Heart left ventricle (tissue), 16 donors: ENCODE results near the gene SLC22A9. TPM values are rescaled to one million over a fixed set of nuclear protein-coding genes. Genes with fewer than 3 reads are reported as not detected.

Experiments
- ATAC-seq, 4 donors: fragments of 200-7000 bp; cut with Tn5 transposase; one replicate each; pipeline ENCODE4 v1.9.1; 2020 to 2022; ENCODE audit warnings: moderate library complexity in 4 of 4, mild to moderate bottlenecking in 3 of 4, moderate number of reproducible peaks in 1 of 4
- DNase-seq, 5 donors: peaks; one replicate each; pipeline ENCODE4 v3.0.0-alpha.2; 2020
- H3K27ac ChIP-seq, 12 donors: fragments of 200-600 bp; sonication (generic) in 4 of 12; one replicate each; pipeline versions ENCODE4 v1.5.0 to v1.8.0; 2016 to 2022; ENCODE audit warnings: mild to moderate bottlenecking in 2 of 12
- H3K27me3 ChIP-seq, 9 donors: fragments of 200-600 bp; sonication (generic) in 2 of 9; one replicate each; pipeline versions ENCODE4 v1.5.1 to v1.8.0; 2016 to 2022; ENCODE audit warnings: mild to moderate bottlenecking in 3 of 9
- H3K36me3 ChIP-seq, 9 donors: fragments of 200-600 bp; sonication (generic) in 2 of 9; one replicate each; pipeline versions ENCODE4 v1.5.0 to v1.8.0; 2018 to 2022; ENCODE audit warnings: mild to moderate bottlenecking in 2 of 9
- H3K4me1 ChIP-seq, 12 donors: fragments of 200-600 bp; sonication (generic) in 4 of 12; one replicate each; pipeline versions ENCODE4 v1.5.0 to v1.8.0; 2016 to 2022; ENCODE audit warnings: mild to moderate bottlenecking in 3 of 12
- H3K4me3 ChIP-seq, 12 donors: fragments of 200-600 bp; sonication (generic) in 4 of 12; one replicate each; pipeline versions ENCODE4 v1.5.0 to v1.8.0; 2017 to 2022; ENCODE audit warnings: mild to moderate bottlenecking in 9 of 12, moderate library complexity in 4 of 12
- H3K9me3 ChIP-seq, 12 donors: fragments of 200-600 bp; sonication (generic) in 4 of 12; one replicate each; pipeline versions ENCODE4 v1.5.0 to v1.8.0; 2016 to 2022; ENCODE audit warnings: mild to moderate bottlenecking in 1 of 12
- POLR2A ChIP-seq, 2 donors: fragments of 450-650 bp; IDR thresholded peaks; one replicate each; pipeline ENCODE4 v1.6.1; 2017; ENCODE audit warnings: antibody characterized with exemption in 2 of 2, mild to moderate bottlenecking in 2 of 2, moderate library complexity in 2 of 2
- WGBS, 4 donors: extraction: QIAGEN DNeasy Blood & Tissue Kit in 2 of 4; methylation state at CpG; one replicate each; pipeline versions ENCODE4 v1.1.5 to v1.1.7; 2013 to 2018; 5-methylcytosine and 5-hydroxymethylcytosine counted together
- intact Hi-C, 10 donors: fragments of 100-400 bp; cut with DNase I; formaldehyde crosslinking; loops; one replicate each; pipeline versions ENCODE4 v1.11.1 to v1.14.2; 2022
- polyA plus RNA-seq, 2 donors: library from polyadenylated mRNA; stranded (reverse); fragments of 200-250 nt; gene quantifications; one replicate each; pipeline ENCODE4 v1.2.3, GENCODE V29; 2013
- total RNA-seq, 9 donors: library from RNA; depleted of rRNA in 2 of 9; stranded (reverse); fragments of >200 nt in 2 of 9; fragmentation: NEBNext Ultra II Directional in 3 of 9; extraction: Animal tissue kit (Norgen Biotek cat#: 25700) in 3 of 9; gene quantifications; one replicate each; pipeline versions ENCODE4 v1.1.0 to v1.2.4, GENCODE V29; 2016 to 2023
- TF ChIP-seq, protein P1 (sequence below), 12 donors: fragments of 200-600 bp; sonication (generic) in 4 of 12; IDR thresholded peaks; one replicate each; pipeline versions ENCODE4 v1.5.0 to v1.8.0; 2018 to 2022; ENCODE audit warnings: antibody characterized with exemption in 12 of 12, mild to moderate bottlenecking in 5 of 12
- donor health status: ischemic (EF 13 %, LVEDD 7.1; RV severe dilation, severe dysfunction).
- donor health status: healthy with polysubstance abuse.
- donor health status: DM: no; HTN: yes; CAD: no.
- donor health status: DM: no; HTN: no; CAD: no.
- donor health status: ischemic (EF 25% LVEDD 6.9; RV normal size, moderate dysfunction).
- donor health status: ischemic (EF 25% LVEDD 5.7; RV mildly dilated, moderate dysfunction).
- donor health status: healthy.
- donor health status: DM: yes; HTN: yes; CAD: no.
- donor health status: ischemic (EF 35%, LVEDD 5.7; RV mildly dilated, moderate dysfunction).
- donor health status: nonischemic (EF 11% LVEDD 7.7; RV severe dilation, severe dysfunction).
- donor health status: DM: yes; HTN: yes; CAD: no.
- donor health status: PGD.
- donor health status: ischemic (EF 29% LVEDD 5.4; RV normal size, mild dysfunction).
- donor health status: nonischemic (EF 23%, LVEDD 6.1; RV moderate dilation, normal function).

SLC22A9 gene
- total and polyA plus RNA-seq, 11 donors: not detected

- 65 to 76% (median 71%) methylated on average over 2 of the region's 2 CpGs for WGBS, 4 donors
- Histone ChIP-seq H3K4me3 (no peak overlapping the region), H3K27me3 (peaks cover 0 to 7% (median 0%) of the 10 kb centered on the region in 9 donors), H3K27ac (no peak overlapping the region), H3K9me3 (peaks cover 0 to 6% (median 0%) of the 10 kb centered on the region in 12 donors), H3K36me3 (no peaks in the 10 kb centered on the region), H3K4me1 (no peaks in the 10 kb centered on the region)
- DNase-seq: no peak
- no peak for ATAC-seq
- no peak for TF ChIP-seq POLR2A (IDR thresholded peaks at IDR 0.05)
- TF ChIP-seq, protein P1, sequence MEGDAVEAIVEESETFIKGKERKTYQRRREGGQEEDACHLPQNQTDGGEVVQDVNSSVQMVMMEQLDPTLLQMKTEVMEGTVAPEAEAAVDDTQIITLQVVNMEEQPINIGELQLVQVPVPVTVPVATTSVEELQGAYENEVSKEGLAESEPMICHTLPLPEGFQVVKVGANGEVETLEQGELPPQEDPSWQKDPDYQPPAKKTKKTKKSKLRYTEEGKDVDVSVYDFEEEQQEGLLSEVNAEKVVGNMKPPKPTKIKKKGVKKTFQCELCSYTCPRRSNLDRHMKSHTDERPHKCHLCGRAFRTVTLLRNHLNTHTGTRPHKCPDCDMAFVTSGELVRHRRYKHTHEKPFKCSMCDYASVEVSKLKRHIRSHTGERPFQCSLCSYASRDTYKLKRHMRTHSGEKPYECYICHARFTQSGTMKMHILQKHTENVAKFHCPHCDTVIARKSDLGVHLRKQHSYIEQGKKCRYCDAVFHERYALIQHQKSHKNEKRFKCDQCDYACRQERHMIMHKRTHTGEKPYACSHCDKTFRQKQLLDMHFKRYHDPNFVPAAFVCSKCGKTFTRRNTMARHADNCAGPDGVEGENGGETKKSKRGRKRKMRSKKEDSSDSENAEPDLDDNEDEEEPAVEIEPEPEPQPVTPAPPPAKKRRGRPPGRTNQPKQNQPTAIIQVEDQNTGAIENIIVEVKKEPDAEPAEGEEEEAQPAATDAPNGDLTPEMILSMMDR (IDR thresholded peaks at IDR 0.05): no peak
- intact Hi-C loops: no loop called here
Observed at GRCh38 chr11:63371396-63371795, 1.8 kb downstream of the SLC22A9 start.

DNA sequence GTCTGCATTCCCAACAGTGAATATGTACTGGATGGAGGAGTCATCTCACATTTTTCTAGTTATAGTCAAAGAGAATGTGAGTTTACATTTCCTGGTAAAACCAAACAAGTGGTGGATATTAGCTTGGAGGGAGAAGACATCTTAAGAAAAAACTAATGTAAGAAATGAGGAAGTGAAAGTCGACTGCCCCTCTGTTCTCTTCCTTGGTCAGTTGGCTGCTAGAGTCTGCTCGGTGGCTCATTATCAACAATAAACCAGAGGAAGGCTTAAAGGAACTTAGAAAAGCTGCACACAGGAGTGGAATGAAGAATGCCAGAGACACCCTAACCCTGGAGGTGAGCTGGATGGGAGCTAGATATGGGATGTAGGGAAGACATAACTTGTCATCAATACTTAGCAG is 5.8 kb downstream of the SLC22A9 start:
- H3K36me3 ChIP-seq: no peaks in the 10 kb centered on the region
- 38 to 49% (median 43%) methylated on average over 2 of the region's 2 CpGs for WGBS, 4 donors
- no peak overlapping the region for H3K27ac ChIP-seq
- TF ChIP-seq POLR2A (IDR thresholded peaks at IDR 0.05): no peak
- TF ChIP-seq, protein P1 (IDR thresholded peaks at IDR 0.05): no peak
- ATAC-seq (no peak), DNase-seq (no peak)
- peaks cover 0 to 7% (median 0%) of the 10 kb centered on the region in 9 donors for H3K27me3 ChIP-seq
- no peaks in the 10 kb centered on the region for H3K9me3 ChIP-seq
- intact Hi-C loops: no loop called here
- H3K4me1 ChIP-seq: no peaks in the 10 kb centered on the region
- no peak overlapping the region for H3K4me3 ChIP-seq

GRCh38 chr11:63380130-63380529 is 10.5 kb downstream of the SLC22A9 start:
- Histone ChIP-seq H3K4me3 (no peak overlapping the region), H3K4me1 (no peaks in the 10 kb centered on the region), H3K36me3 (no peaks in the 10 kb centered on the region), H3K9me3 (no peaks in the 10 kb centered on the region), H3K27ac (no peak overlapping the region), H3K27me3 (peaks cover 0 to 5% (median 0%) of the 10 kb centered on the region in 9 donors)
- DNase-seq (no peak), ATAC-seq (no peak)
- TF ChIP-seq, protein P1 (IDR thresholded peaks at IDR 0.05): no peak
- intact Hi-C loops: no loop called here
- WGBS, 4 donors: 37 to 58% (median 48%) methylated on average over 2 of the region's 2 CpGs

DNA sequence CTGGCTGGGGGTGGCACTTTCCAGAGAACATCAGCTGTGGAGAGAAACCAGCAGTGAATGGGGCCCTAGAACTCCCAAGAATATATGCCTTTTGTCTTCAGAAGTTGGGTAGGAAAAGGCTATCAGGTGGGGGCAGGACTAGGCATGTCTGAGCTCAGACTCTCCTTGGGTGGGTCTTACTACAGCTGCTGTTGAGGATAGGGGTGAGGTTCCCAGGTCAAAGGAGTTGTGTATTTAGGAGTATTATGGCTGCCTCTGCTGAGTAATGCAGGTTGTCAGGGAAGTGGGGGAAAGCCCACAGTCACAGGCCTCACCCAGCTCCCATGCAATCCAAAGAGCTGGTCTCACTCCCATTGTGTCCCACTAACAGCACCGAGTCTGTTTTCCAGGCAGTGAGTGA is 26.1 kb downstream of the SLC22A9 start:
- peaks cover 0 to 29% (median 3%) of the 10 kb centered on the region in 9 donors for H3K27me3 ChIP-seq
- no peak overlapping the region for H3K27ac ChIP-seq
- H3K9me3 ChIP-seq: no peaks in the 10 kb centered on the region
- H3K4me1 ChIP-seq: no peaks in the 10 kb centered on the region
- no peak for ATAC-seq
- no peak overlapping the region for H3K4me3 ChIP-seq
- no peaks in the 10 kb centered on the region for H3K36me3 ChIP-seq
- TF ChIP-seq, protein P1 (IDR thresholded peaks at IDR 0.05): no peak
- no peak for TF ChIP-seq POLR2A (IDR thresholded peaks at IDR 0.05)
- no peak for DNase-seq
- intact Hi-C loops: no loop called here
- WGBS, 4 donors: 87 to 100% (median 96%) methylated on average over 1 of the region's 1 CpG
